Astrocyte (in vitro differentiated cells and primary cell): ENCODE measurements around the gene SLC35G6. TPM values are rescaled to one million over a fixed set of nuclear protein-coding genes. Genes with fewer than 3 reads are reported as not detected.

ENCODE experiments used
- DNase-seq: peaks from one replicate; pipeline ENCODE4 v3.0.0-alpha.2; 2010; ENCODE audit warnings: low read depth
- FAIRE-seq: peaks from 2 replicates; lab custom pipeline; 2011; peaks lifted over from hg19 to GRCh38; lab: Jason Lieb, UNC
- H2AFZ ChIP-seq: 2 replicates; pipeline ENCODE4 v1.6.0; 2012; ENCODE audit warnings: low read depth, low read length, inconsistent platforms
- H3K27ac ChIP-seq: 2 replicates; pipeline ENCODE4 v1.5.1; 2011; ENCODE audit warnings: low read depth, low read length, inconsistent platforms
- H3K27me3 ChIP-seq: 2 replicates; pipeline ENCODE4 v1.6.0; 2011; ENCODE audit warnings: low read length, inconsistent platforms; ENCODE audit not compliant: insufficient read depth
- H3K36me3 ChIP-seq: 2 replicates; pipeline ENCODE4 v1.5.1; 2011; ENCODE audit warnings: low read length, inconsistent platforms; ENCODE audit not compliant: insufficient read depth
- H3K4me1 ChIP-seq: 2 replicates; pipeline ENCODE4 v1.5.1; 2011; ENCODE audit warnings: low read length, inconsistent platforms; ENCODE audit not compliant: insufficient read depth
- H3K4me2 ChIP-seq: 2 replicates; pipeline ENCODE4 v1.6.0; 2012; ENCODE audit warnings: low read length, inconsistent platforms
- H3K4me3 ChIP-seq: 2 replicates; pipeline ENCODE4 v1.5.1; 2011; ENCODE audit warnings: low read depth, mild to moderate bottlenecking, low read length, inconsistent platforms; ENCODE audit not compliant: insufficient read depth
- H3K79me2 ChIP-seq: 2 replicates; pipeline ENCODE4 v1.6.0; 2012; ENCODE audit warnings: mild to moderate bottlenecking, low read length, inconsistent platforms; ENCODE audit not compliant: insufficient read depth
- H3K9ac ChIP-seq: 2 replicates; pipeline ENCODE4 v1.6.0; 2012; ENCODE audit warnings: mild to moderate bottlenecking, low read length, inconsistent platforms
- H3K9me3 ChIP-seq: 2 replicates; pipeline ENCODE4 v1.5.1; 2012; ENCODE audit warnings: low read depth, mild to moderate bottlenecking, low read length, inconsistent platforms; ENCODE audit not compliant: insufficient read depth
- H4K20me1 ChIP-seq: 2 replicates; pipeline ENCODE4 v1.6.0; 2012; ENCODE audit warnings: low read length, inconsistent platforms; ENCODE audit not compliant: insufficient read depth
- H3K27ac Mint-ChIP-seq: one replicate; pipeline ENCODE4 v1.8.0; 2021; ENCODE audit warnings: mild to moderate bottlenecking, mixed read lengths; ENCODE audit not compliant: unreplicated experiment
- H3K27me3 Mint-ChIP-seq: one replicate; pipeline ENCODE4 v1.8.0; 2021; ENCODE audit warnings: low read depth, mixed read lengths; ENCODE audit not compliant: unreplicated experiment
- H3K36me3 Mint-ChIP-seq: one replicate; pipeline ENCODE4 v1.8.0; 2021; ENCODE audit warnings: low read depth, mixed read lengths; ENCODE audit not compliant: unreplicated experiment
- H3K4me1 Mint-ChIP-seq: one replicate; pipeline ENCODE4 v1.8.0; 2021; ENCODE audit warnings: low read depth, mixed read lengths; ENCODE audit not compliant: unreplicated experiment
- H3K4me3 Mint-ChIP-seq: one replicate; pipeline ENCODE4 v1.8.0; 2021; ENCODE audit warnings: mild to moderate bottlenecking, moderate library complexity, mixed read lengths; ENCODE audit not compliant: unreplicated experiment
- H3K9me3 Mint-ChIP-seq: one replicate; pipeline ENCODE4 v1.8.0; 2021; ENCODE audit warnings: mild to moderate bottlenecking, mixed read lengths; ENCODE audit not compliant: unreplicated experiment
- CTCF ChIP-seq: IDR thresholded peaks from 2 replicates; pipeline ENCODE4 v1.5.1; 2011; ENCODE audit warnings: low read depth, mild to moderate bottlenecking, inconsistent platforms, low read length, moderate library complexity; ENCODE audit not compliant: insufficient read depth
- EZH2 ChIP-seq: IDR thresholded peaks from 2 replicates; pipeline ENCODE4 v1.6.1; 2012; ENCODE audit warnings: mild to moderate bottlenecking, low read length, inconsistent platforms; ENCODE audit not compliant: insufficient read depth
- total RNA-seq: library from RNA; stranded (reverse); gene quantifications from 2 replicates; pipeline ENCODE4 v1.2.1, GENCODE V29; 2021

Gene SLC35G6
- total RNA-seq, 1 donor from 2014 or later, result not detected

- no peak for TF ChIP-seq CTCF
- no peak for TF ChIP-seq EZH2
- H3K27ac Mint-ChIP-seq, result no peak overlapping the region
- no peaks in the 10 kb centered on the region for H3K27me3 ChIP-seq
- no peak overlapping the region for H2AFZ ChIP-seq
- peaks cover 54% of the 10 kb centered on the region for H3K79me2 ChIP-seq
- DNase-seq (no peak), FAIRE-seq (no peak)
- no peak overlapping the region for H3K9ac ChIP-seq
- peaks cover 45% of the 10 kb centered on the region for H3K36me3 Mint-ChIP-seq
- H3K36me3 ChIP-seq, result peaks cover 75% of the 10 kb centered on the region
- peaks cover 87% of the 10 kb centered on the region for H4K20me1 ChIP-seq
- H3K4me1 Mint-ChIP-seq, result no peaks in the 10 kb centered on the region
- H3K4me3 Mint-ChIP-seq, result no peak overlapping the region
- H3K9me3 Mint-ChIP-seq, result no peaks in the 10 kb centered on the region
- no peak overlapping the region for H3K4me2 ChIP-seq
- no peaks in the 10 kb centered on the region for H3K4me1 ChIP-seq
- no peak overlapping the region for H3K27ac ChIP-seq
- no peaks in the 10 kb centered on the region for H3K9me3 ChIP-seq
- no peaks in the 10 kb centered on the region for H3K27me3 Mint-ChIP-seq
- no peak overlapping the region for H3K4me3 ChIP-seq
These were observed 17.9 kb downstream of the SLC35G6 start for GRCh38 chr17:7499161-7499560.

GRCh38 chr17:7501729-7502128 is 20.5 kb downstream of the SLC35G6 start:
- peaks cover 74% of the 10 kb centered on the region for H4K20me1 ChIP-seq
- no peak overlapping the region for H3K4me3 ChIP-seq
- H3K27me3 ChIP-seq, result no peaks in the 10 kb centered on the region
- no peaks in the 10 kb centered on the region for H3K9me3 ChIP-seq
- H3K4me2 ChIP-seq, result no peak overlapping the region
- peaks cover 42% of the 10 kb centered on the region for H3K36me3 Mint-ChIP-seq
- TF ChIP-seq EZH2 (no peak), CTCF (no peak)
- no peak for DNase-seq
- H3K27me3 Mint-ChIP-seq, result no peaks in the 10 kb centered on the region
- H2AFZ ChIP-seq, result no peak overlapping the region
- H3K27ac Mint-ChIP-seq, result no peak overlapping the region
- no peaks in the 10 kb centered on the region for H3K4me1 Mint-ChIP-seq
- no peak overlapping the region for H3K9ac ChIP-seq
- H3K36me3 ChIP-seq, result peaks cover 83% of the 10 kb centered on the region
- H3K27ac ChIP-seq, result no peak overlapping the region
- peaks cover 34% of the 10 kb centered on the region for H3K79me2 ChIP-seq
- H3K4me3 Mint-ChIP-seq, result no peak overlapping the region
- no peak for FAIRE-seq
- H3K9me3 Mint-ChIP-seq, result no peaks in the 10 kb centered on the region
- no peaks in the 10 kb centered on the region for H3K4me1 ChIP-seq

GRCh38 chr17:7502171-7502847 is 21.1 kb downstream of the SLC35G6 start:
- TF ChIP-seq EZH2 (no peak), CTCF (no peak)
- Histone ChIP-seq H3K4me1 (no peaks in the 10 kb centered on the region), H4K20me1 (peaks cover 72% of the 10 kb centered on the region), H3K36me3 (peaks cover 82% of the 10 kb centered on the region), H3K79me2 (peaks cover 29% of the 10 kb centered on the region), H3K4me3 (no peak overlapping the region), H3K9me3 (no peaks in the 10 kb centered on the region), H3K27me3 (no peaks in the 10 kb centered on the region), H3K4me2 (no peak overlapping the region), H2AFZ (no peak overlapping the region), H3K9ac (no peak overlapping the region), H3K27ac (no peak overlapping the region)
- no peak overlapping the region for H3K4me3 Mint-ChIP-seq
- H3K27ac Mint-ChIP-seq, result no peak overlapping the region
- H3K27me3 Mint-ChIP-seq, result no peaks in the 10 kb centered on the region
- no peak for DNase-seq
- no peak for FAIRE-seq
- H3K4me1 Mint-ChIP-seq, result no peaks in the 10 kb centered on the region
- peaks cover 37% of the 10 kb centered on the region for H3K36me3 Mint-ChIP-seq
- no peaks in the 10 kb centered on the region for H3K9me3 Mint-ChIP-seq
